ENCODE measurements around the gene STX12.
A peak's percentile ranks its signal among the peaks of the same experiment; 100 is the strongest.

DNA sequence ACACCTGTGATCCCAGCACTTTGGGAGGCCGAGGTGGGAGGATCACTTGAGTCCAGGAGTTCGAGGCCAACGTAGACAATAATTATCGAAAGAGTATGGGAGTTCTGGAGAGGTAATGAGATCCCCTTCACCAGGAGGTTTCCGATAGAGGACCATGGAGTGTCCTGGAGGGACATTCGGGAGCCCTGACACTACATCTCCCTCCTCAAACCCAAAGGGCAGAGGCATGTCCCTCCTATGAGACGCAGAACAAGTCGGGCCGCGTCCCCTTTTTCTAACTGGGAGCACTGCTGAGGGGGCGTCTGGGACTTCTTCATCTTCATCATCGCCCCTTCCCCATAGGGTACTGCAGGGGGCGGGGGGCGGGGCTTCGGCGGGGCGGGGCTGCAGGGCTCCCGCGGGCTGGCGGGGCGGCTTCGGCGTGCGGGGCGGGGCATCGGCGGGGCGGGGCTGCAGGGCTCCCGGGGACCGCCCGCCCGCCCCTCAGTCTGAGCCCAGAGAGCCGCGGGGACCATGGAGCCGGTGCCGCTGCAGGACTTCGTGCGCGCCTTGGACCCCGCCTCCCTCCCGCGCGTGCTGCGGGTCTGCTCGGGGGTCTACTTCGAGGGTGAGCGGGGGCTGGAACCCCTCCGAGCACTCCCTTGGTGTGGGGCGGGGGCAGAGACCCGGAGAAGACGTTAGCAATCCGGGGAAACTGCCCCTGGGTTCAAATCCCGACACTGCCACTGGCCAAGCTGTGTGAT lies 99.2 kb downstream of the STX12 start, which contains the start of gene THEMIS2:
- TF ChIP-seq POLR2A (IDR thresholded peaks at IDR 0.05; ENCODE audit: low read length) (peak; percentile 85), GATA1 (IDR thresholded peaks at IDR 0.05; ENCODE audit: low read depth, low read length) (no peak)
